Activated naive CD4-positive, alpha-beta T cell treated with anti-CD3 and anti-CD28 coated beads, Interleukin-2, amount 10 ng/mL, durations not matched to agents 7 days and 5 days (primary cell): ENCODE results near the gene MOGAT1.
"Not testable (repeated sequence)": the region's sequence is repeated elsewhere in the genome, so short reads cannot be mapped to it uniquely, and the experiment has no call there.

Source experiments
- CTCF ChIA-PET: fragments of 350-600 bp; sonication (Branson Sonifier 250); formaldehyde crosslinking; loops from one replicate; lab custom pipeline; 2021; ENCODE audit warnings: antibody characterized with exemption; lab: Charles Lee
- DNase-seq: peaks from one replicate; pipeline ENCODE4 v3.0.0-alpha.2; 2020
- H3K27ac Mint-ChIP-seq: one replicate; pipeline ENCODE4 v1.8.0; 2021; ENCODE audit warnings: mild to moderate bottlenecking, moderate library complexity, mixed read lengths
- H3K27me3 Mint-ChIP-seq: one replicate; pipeline ENCODE4 v1.8.0; 2021; ENCODE audit warnings: mild to moderate bottlenecking, mixed read lengths
- H3K36me3 Mint-ChIP-seq: one replicate; pipeline ENCODE4 v1.8.0; 2021; ENCODE audit warnings: mixed read lengths
- H3K4me1 Mint-ChIP-seq: one replicate; pipeline ENCODE4 v1.8.0; 2021; ENCODE audit warnings: mixed read lengths
- H3K4me3 Mint-ChIP-seq: one replicate; pipeline ENCODE4 v1.8.0; 2021; ENCODE audit warnings: mild to moderate bottlenecking, moderate library complexity, mixed read lengths
- H3K9me3 Mint-ChIP-seq: one replicate; pipeline ENCODE4 v1.8.0; 2021; ENCODE audit warnings: mixed read lengths

The MOGAT1 gene

DNA sequence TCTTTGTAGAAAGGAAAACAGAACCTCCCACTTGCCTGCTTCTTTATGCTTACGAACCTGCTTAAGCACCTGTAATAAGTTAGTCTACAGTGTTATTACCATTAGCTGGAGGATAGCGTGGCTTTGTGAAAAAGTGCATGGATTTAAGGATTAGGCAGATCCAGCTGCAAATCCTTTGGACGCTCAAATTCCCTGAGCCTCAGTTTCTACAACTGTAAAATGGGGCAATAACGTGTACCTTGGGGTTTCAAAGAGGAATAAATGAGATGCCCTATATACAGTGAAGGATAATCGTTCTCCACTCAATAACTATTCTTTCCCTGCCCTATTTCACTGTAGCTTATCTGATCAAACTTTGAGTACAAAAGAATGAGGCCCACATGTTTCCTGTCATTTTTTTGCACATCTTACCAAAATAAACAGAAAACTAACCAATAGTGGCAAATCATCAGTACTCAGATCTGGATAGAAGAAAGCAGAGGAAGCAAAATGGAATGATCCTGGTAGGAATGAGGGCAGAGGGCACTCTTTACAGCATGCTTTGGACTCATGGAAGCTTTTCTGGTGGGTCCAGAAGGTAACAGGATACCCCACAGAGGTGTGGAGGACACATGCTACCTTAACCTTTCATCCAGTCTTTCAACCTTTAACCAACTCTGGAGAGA is 14.8 kb downstream of the MOGAT1 start:
- H3K27me3 Mint-ChIP-seq = peaks cover 14% of the 10 kb centered on the region
- CTCF ChIA-PET = interaction anchor here (0.9 to 1.7 kb wide), 3 partner anchors 8 to 253 kb away, joined by 3 to 5 read pairs (median 4); no protein-coding TSS in a partner anchor

DNA sequence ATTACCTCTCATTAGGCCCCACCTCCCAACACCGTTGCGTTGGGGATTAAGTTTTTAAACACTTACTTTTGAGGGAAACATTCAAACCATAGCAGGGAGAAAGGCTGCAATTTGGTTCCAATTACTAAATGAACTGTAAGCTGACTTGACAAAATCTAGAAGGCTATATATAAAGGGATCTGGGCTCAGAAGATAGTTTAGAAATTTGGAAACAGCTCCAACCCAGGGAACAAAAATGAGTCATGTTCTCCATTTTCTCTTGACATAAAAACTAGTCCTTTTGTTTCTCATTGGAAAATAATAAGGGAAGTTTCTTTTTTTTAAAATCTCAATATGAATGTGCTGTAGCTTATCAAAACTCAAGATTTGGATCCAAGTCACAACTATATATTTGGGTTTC is 17.5 kb downstream of the MOGAT1 start:
- Mint-ChIP-seq H3K4me1 (peaks cover 4% of the 10 kb centered on the region), H3K9me3 (no peaks in the 10 kb centered on the region), H3K36me3 (no peaks in the 10 kb centered on the region), H3K27me3 (peaks cover 8% of the 10 kb centered on the region), H3K27ac (no peak overlapping the region), H3K4me3 (no peak overlapping the region)
- CTCF ChIA-PET = interaction anchor here (0.7 to 2.3 kb wide), 5 partner anchors 11 to 251 kb away, joined by 3 to 11 read pairs (median 3); no protein-coding TSS in a partner anchor
- no peak for DNase-seq

More for the DNA sequence above, 14.8 kb downstream of the MOGAT1 start:
- Mint-ChIP-seq H3K9me3 (no peaks in the 10 kb centered on the region), H3K27ac (no peak overlapping the region), H3K4me3 (no peak overlapping the region), H3K4me1 (peaks cover 4% of the 10 kb centered on the region), H3K36me3 (no peaks in the 10 kb centered on the region)
- no peak for DNase-seq

DNA sequence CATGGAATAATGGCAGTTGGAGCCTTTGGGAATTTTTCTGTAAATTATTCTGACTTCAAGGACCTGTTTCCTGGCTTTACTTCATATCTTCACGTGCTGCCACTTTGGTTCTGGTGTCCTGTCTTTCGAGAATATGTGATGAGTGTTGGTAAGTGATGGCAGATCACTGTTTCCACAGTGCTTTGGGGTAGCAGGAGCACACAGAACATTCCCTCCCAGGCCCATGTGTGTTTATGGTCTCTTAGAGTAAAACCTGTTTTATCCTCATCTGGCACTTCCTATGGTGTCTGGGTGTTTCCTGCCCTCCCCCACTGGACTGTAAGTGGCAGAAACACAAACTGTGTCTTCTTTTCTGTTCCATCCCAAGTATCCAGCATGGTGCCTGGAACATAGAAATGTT is 17.9 kb downstream of the MOGAT1 start:
- Mint-ChIP-seq H3K9me3 (no peaks in the 10 kb centered on the region), H3K4me1 (peaks cover 4% of the 10 kb centered on the region), H3K4me3 (no peak overlapping the region), H3K27me3 (peaks cover 8% of the 10 kb centered on the region), H3K27ac (no peak overlapping the region), H3K36me3 (no peaks in the 10 kb centered on the region)
- CTCF ChIA-PET = interaction anchor here (0.7 to 2.3 kb wide), 12 partner anchors 10 to 251 kb away, joined by 3 to 11 read pairs (median 4); no protein-coding TSS in a partner anchor
- DNase-seq = no peak

DNA sequence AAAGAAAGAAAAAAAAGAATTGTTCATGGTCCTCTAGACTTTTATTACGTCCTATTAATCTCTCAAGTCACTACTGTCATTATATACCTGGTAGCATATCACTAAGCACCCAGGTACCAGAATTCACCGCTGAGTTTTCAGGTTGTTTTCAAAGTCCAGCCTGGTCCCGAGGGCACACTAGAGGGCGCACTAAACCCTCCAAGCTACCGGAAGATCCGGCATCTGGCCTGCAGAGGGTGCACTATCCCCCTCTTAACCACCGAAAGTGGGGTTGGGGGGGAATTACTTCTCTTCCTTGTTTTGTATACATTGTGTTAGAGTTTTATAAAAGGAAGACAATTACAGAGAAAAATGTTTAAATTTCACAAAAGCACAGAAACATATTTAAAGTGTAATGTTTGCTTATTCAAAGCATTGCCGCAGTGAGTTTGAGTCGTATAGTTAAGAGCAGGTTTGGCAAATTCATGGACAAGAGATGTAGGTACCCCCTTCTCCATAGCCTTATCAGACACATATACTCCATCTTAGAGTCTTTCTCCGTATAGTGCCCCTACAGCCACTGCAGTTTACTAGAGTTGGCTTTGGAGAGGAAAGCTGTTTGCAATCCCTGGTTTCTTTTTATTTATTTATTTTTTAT is 19.2 kb downstream of the MOGAT1 start:
- Mint-ChIP-seq H3K9me3 (no peaks in the 10 kb centered on the region), H3K36me3 (no peaks in the 10 kb centered on the region), H3K4me3 (no peak overlapping the region), H3K27ac (no peak overlapping the region), H3K4me1 (peaks cover 10% of the 10 kb centered on the region), H3K27me3 (peaks cover 8% of the 10 kb centered on the region)
- CTCF ChIA-PET = interaction anchor here (0.6 to 2.2 kb wide), 28 partner anchors 9 to 254 kb away, joined by 3 to 13 read pairs (median 4); partner anchors contain the start of gene FARSB
- DNase-seq = peak; percentile 83

GRCh38 chr2:222693413-222693812 is 22.0 kb downstream of the MOGAT1 start:
- CTCF ChIA-PET = interaction anchor here (0.5 kb wide), 1 partner anchor 104 kb away, joined by 3 read pairs; no protein-coding TSS in a partner anchor
- H3K4me3 Mint-ChIP-seq, H3K36me3 Mint-ChIP-seq, H3K4me1 Mint-ChIP-seq, H3K27ac Mint-ChIP-seq, H3K9me3 Mint-ChIP-seq, DNase-seq: not testable (repeated sequence)
- peaks cover 15% of the 10 kb centered on the region for H3K27me3 Mint-ChIP-seq

DNA sequence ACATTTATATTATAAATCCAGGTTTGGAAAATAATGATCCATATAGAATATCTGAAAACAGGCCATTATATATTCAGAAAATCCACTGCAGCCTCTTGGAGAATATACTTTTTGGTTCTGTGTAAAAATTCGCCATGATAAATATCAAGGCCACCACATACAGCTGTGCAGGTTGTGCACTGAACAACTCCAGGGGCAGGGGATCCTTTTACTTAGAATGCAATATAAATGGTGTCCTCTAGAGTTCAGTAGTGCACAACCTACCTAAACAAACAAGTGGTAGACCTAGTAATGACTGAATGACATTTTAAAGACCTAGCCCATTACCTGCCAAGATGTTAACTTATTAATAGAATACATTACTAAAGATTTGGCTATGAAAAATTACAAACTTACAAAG is 22.4 kb downstream of the MOGAT1 start:
- Mint-ChIP-seq H3K9me3 (no peaks in the 10 kb centered on the region), H3K27ac (no peak overlapping the region), H3K27me3 (peaks cover 19% of the 10 kb centered on the region), H3K4me1 (peaks cover 10% of the 10 kb centered on the region), H3K4me3 (no peak overlapping the region), H3K36me3 (no peaks in the 10 kb centered on the region)
- CTCF ChIA-PET = no interaction called here
- no peak for DNase-seq

DNA sequence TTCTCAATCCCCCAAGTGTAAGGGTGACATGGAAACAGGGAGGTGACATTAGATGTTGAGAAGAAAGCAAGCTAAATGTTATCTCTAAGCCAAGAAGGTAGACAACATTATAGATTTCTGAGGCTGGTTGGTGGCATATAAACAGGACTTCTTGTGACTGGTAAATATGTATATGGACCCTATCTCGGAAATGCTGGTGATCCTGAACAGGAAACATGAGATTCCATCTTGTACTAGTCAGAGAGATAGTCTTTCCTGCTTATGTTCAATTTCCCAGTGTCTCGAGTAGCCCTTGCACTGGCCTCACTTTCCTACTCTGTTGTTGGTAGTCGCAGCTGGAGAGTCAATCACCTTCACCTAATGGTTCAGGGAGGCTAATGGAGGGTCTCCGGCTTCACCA is 26.8 kb downstream of the MOGAT1 start:
- DNase-seq = no peak
- Mint-ChIP-seq H3K27me3 (peaks cover 37% of the 10 kb centered on the region), H3K27ac (no peak overlapping the region), H3K9me3 (no peaks in the 10 kb centered on the region), H3K4me3 (no peak overlapping the region), H3K4me1 (peaks cover 23% of the 10 kb centered on the region), H3K36me3 (no peaks in the 10 kb centered on the region)
- CTCF ChIA-PET = no interaction called here

- Mint-ChIP-seq H3K4me3 (no peak overlapping the region), H3K27ac (no peak overlapping the region), H3K9me3 (no peaks in the 10 kb centered on the region), H3K27me3 (peaks cover 47% of the 10 kb centered on the region), H3K36me3 (no peaks in the 10 kb centered on the region), H3K4me1 (peaks cover 18% of the 10 kb centered on the region)
- CTCF ChIA-PET = interaction anchor here (0.7 kb wide), 1 partner anchor 11 kb away, joined by 4 read pairs; no protein-coding TSS in a partner anchor
- DNase-seq = no peak
Observed at GRCh38 chr2:222701233-222701632, 29.8 kb downstream of the MOGAT1 start.

DNA sequence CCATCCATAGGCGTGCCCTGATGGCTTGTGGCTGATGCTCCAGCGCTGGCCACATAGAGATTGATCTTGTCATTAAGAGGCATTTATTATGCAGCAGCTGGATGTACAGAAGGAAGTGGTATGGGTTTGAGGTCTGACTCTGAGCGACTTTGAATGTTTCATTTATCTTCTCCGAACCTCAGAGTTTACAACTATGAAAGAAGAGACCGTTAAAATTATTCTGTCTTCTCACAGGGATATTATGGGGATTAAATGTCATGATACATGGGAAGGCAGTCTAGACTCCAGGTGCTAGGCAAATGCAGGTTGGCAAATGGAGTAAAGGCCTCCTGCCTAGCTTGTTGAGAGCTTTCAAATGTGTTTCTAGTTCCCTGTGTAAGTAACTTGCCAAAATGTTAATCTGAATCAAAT is 30.3 kb downstream of the MOGAT1 start:
- H3K27me3 Mint-ChIP-seq = peaks cover 47% of the 10 kb centered on the region
- peaks cover 18% of the 10 kb centered on the region for H3K4me1 Mint-ChIP-seq
- CTCF ChIA-PET = interaction anchor here (0.7 kb wide), 1 partner anchor 12 kb away, joined by 4 read pairs; no protein-coding TSS in a partner anchor
- peak; percentile 42 for DNase-seq
- peak overlapping the region; percentile 13 for H3K4me3 Mint-ChIP-seq
- no peak overlapping the region for H3K27ac Mint-ChIP-seq
- H3K9me3 Mint-ChIP-seq = no peaks in the 10 kb centered on the region
- H3K36me3 Mint-ChIP-seq = no peaks in the 10 kb centered on the region

DNA sequence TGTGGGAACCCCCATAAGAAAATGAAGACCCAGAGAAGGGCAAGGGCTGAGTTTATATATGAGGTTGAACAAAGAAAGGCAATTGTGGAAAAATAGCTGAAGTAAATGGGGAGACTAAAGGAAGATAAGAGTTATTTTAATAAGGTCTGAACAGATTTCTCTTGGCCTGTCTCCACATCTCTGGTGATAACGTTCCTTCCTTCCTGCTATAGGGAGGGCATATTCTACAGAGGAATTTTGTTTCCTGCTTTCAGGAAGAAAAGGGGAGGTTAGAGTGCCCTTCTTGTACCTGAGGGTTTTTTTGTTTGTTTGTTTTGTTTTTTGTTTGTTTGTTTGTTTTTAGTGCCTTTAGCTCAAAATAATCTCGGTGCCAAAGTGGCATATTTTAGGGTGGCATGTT is 31.6 kb downstream of the MOGAT1 start:
- H3K36me3 Mint-ChIP-seq = no peaks in the 10 kb centered on the region
- no peak for DNase-seq
- H3K9me3 Mint-ChIP-seq = no peaks in the 10 kb centered on the region
- H3K4me3 Mint-ChIP-seq = no peak overlapping the region
- no peak overlapping the region for H3K27ac Mint-ChIP-seq
- H3K4me1 Mint-ChIP-seq = peaks cover 24% of the 10 kb centered on the region
- CTCF ChIA-PET = interaction anchor here (1.2 kb wide), 1 partner anchor 212 kb away, joined by 5 read pairs; no protein-coding TSS in a partner anchor
- peaks cover 54% of the 10 kb centered on the region for H3K27me3 Mint-ChIP-seq

GRCh38 chr2:222703886-222704285 is 32.4 kb downstream of the MOGAT1 start:
- no peaks in the 10 kb centered on the region for H3K36me3 Mint-ChIP-seq
- peaks cover 26% of the 10 kb centered on the region for H3K4me1 Mint-ChIP-seq
- no peak overlapping the region for H3K27ac Mint-ChIP-seq
- H3K4me3 Mint-ChIP-seq = no peak overlapping the region
- peaks cover 53% of the 10 kb centered on the region for H3K27me3 Mint-ChIP-seq
- CTCF ChIA-PET = interaction anchor here (0.5 to 1.2 kb wide), 4 partner anchors 9 to 212 kb away, joined by 3 to 5 read pairs (median 4); no protein-coding TSS in a partner anchor
- DNase-seq = no peak
- no peaks in the 10 kb centered on the region for H3K9me3 Mint-ChIP-seq

GRCh38 chr2:222706616-222707015 is 35.2 kb downstream of the MOGAT1 start:
- Mint-ChIP-seq H3K27ac (no peak overlapping the region), H3K4me3 (no peak overlapping the region), H3K27me3 (peaks cover 51% of the 10 kb centered on the region), H3K4me1 (peaks cover 17% of the 10 kb centered on the region), H3K36me3 (no peaks in the 10 kb centered on the region), H3K9me3 (no peaks in the 10 kb centered on the region)
- CTCF ChIA-PET = interaction anchor here (0.6 to 6.4 kb wide), 9 partner anchors 16 to 233 kb away, joined by 3 to 54 read pairs (median 7); no protein-coding TSS in a partner anchor
- DNase-seq = no peak

GRCh38 chr2:222707102-222707688 is 35.7 kb downstream of the MOGAT1 start:
- H3K27ac Mint-ChIP-seq = no peak overlapping the region
- no peak for DNase-seq

More at GRCh38 chr2:222707102-222707688, 35.7 kb downstream of the MOGAT1 start:
- no peaks in the 10 kb centered on the region for H3K36me3 Mint-ChIP-seq
- H3K27me3 Mint-ChIP-seq = peaks cover 48% of the 10 kb centered on the region
- CTCF ChIA-PET = interaction anchor here (0.6 to 6.4 kb wide), 18 partner anchors 8 to 233 kb away, joined by 3 to 54 read pairs (median 4); no protein-coding TSS in a partner anchor
- no peak overlapping the region for H3K4me3 Mint-ChIP-seq
- peaks cover 12% of the 10 kb centered on the region for H3K4me1 Mint-ChIP-seq
- H3K9me3 Mint-ChIP-seq = no peaks in the 10 kb centered on the region
